Liver (tissue), 9 donors: ENCODE measurements around the gene SPATA16. TPM values are rescaled to one million over a fixed set of nuclear protein-coding genes. Genes with fewer than 3 reads are reported as not detected.

Experiments used
- DNase-seq: peaks from one replicate; pipeline ENCODE4 v3.0.0-alpha.2; 2017; ENCODE audit warnings: low spot score
- H3K27ac ChIP-seq, 2 donors: one replicate each; pipeline ENCODE4 v1.7.0; 2013; ENCODE audit warnings: inconsistent platforms in 2 of 2, low read length in 2 of 2, control low read depth in 1 of 2, low read depth in 1 of 2, mild to moderate bottlenecking in 1 of 2
- H3K27me3 ChIP-seq, 4 donors: one replicate each; pipeline versions ENCODE4 v1.6.1 to v1.7.0; 2013; ENCODE audit warnings: low read length in 3 of 4, inconsistent platforms in 1 of 4, mild to moderate bottlenecking in 1 of 4, moderate library complexity in 1 of 4; ENCODE audit not compliant: control insufficient read depth in 4 of 4, insufficient read depth in 4 of 4
- H3K36me3 ChIP-seq, 4 donors: one replicate each; pipeline versions ENCODE4 v1.6.1 to v1.7.0; 2013; ENCODE audit warnings: low read length in 3 of 4, mild to moderate bottlenecking in 3 of 4, low read depth in 1 of 4, moderate library complexity in 1 of 4; ENCODE audit not compliant: control insufficient read depth in 4 of 4, insufficient read depth in 3 of 4
- H3K4me1 ChIP-seq, 4 donors: one replicate each; pipeline versions ENCODE4 v1.6.1 to v1.7.0; 2013; ENCODE audit warnings: low read length in 3 of 4, mild to moderate bottlenecking in 3 of 4, moderate library complexity in 1 of 4; ENCODE audit not compliant: control insufficient read depth in 4 of 4, insufficient read depth in 4 of 4
- H3K4me3 ChIP-seq, 3 donors: one replicate each; pipeline versions ENCODE4 v1.6.1 to v1.7.0; 2013; ENCODE audit warnings: low read length in 3 of 3, control low read depth in 1 of 3, low read depth in 1 of 3, mild to moderate bottlenecking in 1 of 3
- H3K9ac ChIP-seq, 2 donors: one replicate each; pipeline ENCODE4 v1.7.0; 2013; ENCODE audit warnings: low read length in 2 of 2, mild to moderate bottlenecking in 2 of 2, moderate library complexity in 2 of 2, control low read depth in 1 of 2, low read depth in 1 of 2
- H3K9me3 ChIP-seq, 4 donors: one replicate each; pipeline versions ENCODE4 v1.6.1 to v1.7.0; 2013; ENCODE audit warnings: low read length in 3 of 4; ENCODE audit not compliant: control insufficient read depth in 4 of 4
- CTCF ChIP-seq: fragments of 150-350 bp; IDR thresholded peaks from 2 replicates; pipeline ENCODE4 v1.5.1; 2017; ENCODE audit warnings: improper control_type of control experiment, low read depth, low read length; ENCODE audit not compliant: missing input control
- EGR1 ChIP-seq, 2 donors: IDR thresholded peaks; 2 replicates each; pipeline ENCODE4 v1.6.1; 2016 to 2018; ENCODE audit warnings: antibody characterized with exemption in 2 of 2, low read depth in 2 of 2
- FOXA1 ChIP-seq: IDR thresholded peaks from 2 replicates; pipeline ENCODE4 v1.6.1; 2016; ENCODE audit warnings: antibody characterized with exemption
- FOXA2 ChIP-seq: IDR thresholded peaks from 2 replicates; pipeline ENCODE4 v1.6.1; 2016; ENCODE audit warnings: antibody characterized with exemption
- GABPA ChIP-seq, 2 donors: IDR thresholded peaks in 1 of 2; conservative IDR thresholded peaks in 1 of 2; 2 replicates each; pipeline ENCODE4 v1.6.1; 2016; ENCODE audit warnings: antibody characterized with exemption in 2 of 2, mild to moderate bottlenecking in 1 of 2, moderate library complexity in 1 of 2
- HNF4A ChIP-seq, 2 donors: conservative IDR thresholded peaks; 2 replicates each; pipeline ENCODE4 v1.6.1; 2016; ENCODE audit warnings: antibody characterized with exemption in 2 of 2, mild to moderate bottlenecking in 2 of 2
- HNF4G ChIP-seq: IDR thresholded peaks from 2 replicates; pipeline ENCODE4 v1.6.1; 2016; ENCODE audit warnings: antibody characterized with exemption
- JUND ChIP-seq, 2 donors: IDR thresholded peaks; 2 replicates each; pipeline ENCODE4 v1.6.1; 2016; ENCODE audit warnings: antibody characterized with exemption in 2 of 2
- NR2F2 ChIP-seq: IDR thresholded peaks from 2 replicates; pipeline ENCODE4 v1.6.1; 2016; ENCODE audit warnings: antibody characterized with exemption
- RAD21 ChIP-seq, 2 donors: IDR thresholded peaks; 2 replicates each; pipeline ENCODE4 v1.6.1; 2016; ENCODE audit warnings: antibody characterized with exemption in 2 of 2, mild to moderate bottlenecking in 2 of 2
- RXRA ChIP-seq, 2 donors: IDR thresholded peaks; 2 replicates each; pipeline ENCODE4 v1.6.1; 2017 to 2018; ENCODE audit warnings: antibody characterized with exemption in 2 of 2, mild to moderate bottlenecking in 1 of 2
- SP1 ChIP-seq: IDR thresholded peaks from 2 replicates; pipeline ENCODE4 v1.6.1; 2018; ENCODE audit warnings: antibody characterized with exemption, mild to moderate bottlenecking
- TAF1 ChIP-seq: conservative IDR thresholded peaks from 2 replicates; pipeline ENCODE4 v1.6.1; 2016; ENCODE audit warnings: antibody characterized with exemption, mild to moderate bottlenecking
- YY1 ChIP-seq: IDR thresholded peaks from 2 replicates; pipeline ENCODE4 v1.6.1; 2016; ENCODE audit warnings: antibody characterized with exemption, mild to moderate bottlenecking
- WGBS: extraction: QIAGEN DNeasy Blood & Tissue Kit; methylation state at CpG from one replicate; pipeline ENCODE4 v1.1.7; 2013; 5-methylcytosine and 5-hydroxymethylcytosine counted together
- polyA plus RNA-seq, 2 donors: library from polyadenylated mRNA; stranded (reverse) in 1 of 2; unstranded in 1 of 2; fragments of 200-250 nt in 1 of 2; fragments of >200 nt in 1 of 2; fragmentation: Nextera tagmentation in 1 of 2; extraction: Ambion mirVana in 1 of 2; gene quantifications; one replicate each; pipeline versions ENCODE4 v1.2.1 to v1.2.3, GENCODE V29; 2013 to 2015
- total RNA-seq, 2 donors: library from RNA; depleted of rRNA; stranded (reverse); fragments of >200 nt; gene quantifications; one replicate each; pipeline ENCODE4 v1.2.3, GENCODE V29; 2014
- TF ChIP-seq, protein P1 (sequence below): IDR thresholded peaks from 2 replicates; pipeline ENCODE4 v1.6.1; 2016; ENCODE audit warnings: antibody characterized with exemption, mild to moderate bottlenecking
- TF ChIP-seq, protein P2 (sequence below): IDR thresholded peaks from 2 replicates; pipeline ENCODE4 v1.6.1; 2016; ENCODE audit warnings: antibody characterized with exemption
- TF ChIP-seq, protein P3 (sequence below): IDR thresholded peaks from 2 replicates; pipeline ENCODE4 v1.6.1; 2016; ENCODE audit warnings: antibody characterized with exemption
- TF ChIP-seq, protein P4 (sequence below): IDR thresholded peaks from 2 replicates; pipeline ENCODE4 v1.6.1; 2016; ENCODE audit warnings: antibody characterized with exemption
- donor health status: healthy.
- donor health status: healthy.
- donor health status: healthy.
- donor health status: healthy.
- donor health status: healthy.

The SPATA16 gene
- total and polyA plus RNA-seq, 4 donors, result not detected

- no peak for DNase-seq
- H3K27me3 ChIP-seq, result peaks cover 0 to 2% (median 0%) of the 10 kb centered on the region in 4 donors
- H3K9me3 ChIP-seq, result peaks cover 0 to 3% (median 0%) of the 10 kb centered on the region in 4 donors
- no peaks in the 10 kb centered on the region for H3K36me3 ChIP-seq
- no peak overlapping the region for H3K27ac ChIP-seq
- no peaks in the 10 kb centered on the region for H3K4me1 ChIP-seq
- 89% methylated on average over 3 of the region's 3 CpGs for WGBS
- no peak overlapping the region for H3K4me3 ChIP-seq
- H3K9ac ChIP-seq, result no peak overlapping the region
- TF ChIP-seq CTCF (no peak), SP1 (no peak), FOXA1 (no peak), TAF1 (no peak), RAD21 (IDR thresholded peaks at IDR 0.05) (no peak), GABPA (IDR thresholded peaks at IDR 0.05 in 1 of 2, conservative IDR thresholded peaks at IDR 0.05 in 1 of 2) (no peak), HNF4G (no peak), HNF4A (conservative IDR thresholded peaks at IDR 0.05) (no peak), EGR1 (IDR thresholded peaks at IDR 0.05; ENCODE audit: low read depth in 2 of 2) (no peak), RXRA (IDR thresholded peaks at IDR 0.05) (no peak), FOXA2 (no peak), JUND (IDR thresholded peaks at IDR 0.05) (no peak), YY1 (no peak), NR2F2 (no peak)
- TF ChIP-seq, protein P1, sequence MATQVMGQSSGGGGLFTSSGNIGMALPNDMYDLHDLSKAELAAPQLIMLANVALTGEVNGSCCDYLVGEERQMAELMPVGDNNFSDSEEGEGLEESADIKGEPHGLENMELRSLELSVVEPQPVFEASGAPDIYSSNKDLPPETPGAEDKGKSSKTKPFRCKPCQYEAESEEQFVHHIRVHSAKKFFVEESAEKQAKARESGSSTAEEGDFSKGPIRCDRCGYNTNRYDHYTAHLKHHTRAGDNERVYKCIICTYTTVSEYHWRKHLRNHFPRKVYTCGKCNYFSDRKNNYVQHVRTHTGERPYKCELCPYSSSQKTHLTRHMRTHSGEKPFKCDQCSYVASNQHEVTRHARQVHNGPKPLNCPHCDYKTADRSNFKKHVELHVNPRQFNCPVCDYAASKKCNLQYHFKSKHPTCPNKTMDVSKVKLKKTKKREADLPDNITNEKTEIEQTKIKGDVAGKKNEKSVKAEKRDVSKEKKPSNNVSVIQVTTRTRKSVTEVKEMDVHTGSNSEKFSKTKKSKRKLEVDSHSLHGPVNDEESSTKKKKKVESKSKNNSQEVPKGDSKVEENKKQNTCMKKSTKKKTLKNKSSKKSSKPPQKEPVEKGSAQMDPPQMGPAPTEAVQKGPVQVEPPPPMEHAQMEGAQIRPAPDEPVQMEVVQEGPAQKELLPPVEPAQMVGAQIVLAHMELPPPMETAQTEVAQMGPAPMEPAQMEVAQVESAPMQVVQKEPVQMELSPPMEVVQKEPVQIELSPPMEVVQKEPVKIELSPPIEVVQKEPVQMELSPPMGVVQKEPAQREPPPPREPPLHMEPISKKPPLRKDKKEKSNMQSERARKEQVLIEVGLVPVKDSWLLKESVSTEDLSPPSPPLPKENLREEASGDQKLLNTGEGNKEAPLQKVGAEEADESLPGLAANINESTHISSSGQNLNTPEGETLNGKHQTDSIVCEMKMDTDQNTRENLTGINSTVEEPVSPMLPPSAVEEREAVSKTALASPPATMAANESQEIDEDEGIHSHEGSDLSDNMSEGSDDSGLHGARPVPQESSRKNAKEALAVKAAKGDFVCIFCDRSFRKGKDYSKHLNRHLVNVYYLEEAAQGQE, result no peak
- TF ChIP-seq, protein P2, sequence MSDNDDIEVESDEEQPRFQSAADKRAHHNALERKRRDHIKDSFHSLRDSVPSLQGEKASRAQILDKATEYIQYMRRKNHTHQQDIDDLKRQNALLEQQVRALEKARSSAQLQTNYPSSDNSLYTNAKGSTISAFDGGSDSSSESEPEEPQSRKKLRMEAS, result no peak
- TF ChIP-seq, protein P3, sequence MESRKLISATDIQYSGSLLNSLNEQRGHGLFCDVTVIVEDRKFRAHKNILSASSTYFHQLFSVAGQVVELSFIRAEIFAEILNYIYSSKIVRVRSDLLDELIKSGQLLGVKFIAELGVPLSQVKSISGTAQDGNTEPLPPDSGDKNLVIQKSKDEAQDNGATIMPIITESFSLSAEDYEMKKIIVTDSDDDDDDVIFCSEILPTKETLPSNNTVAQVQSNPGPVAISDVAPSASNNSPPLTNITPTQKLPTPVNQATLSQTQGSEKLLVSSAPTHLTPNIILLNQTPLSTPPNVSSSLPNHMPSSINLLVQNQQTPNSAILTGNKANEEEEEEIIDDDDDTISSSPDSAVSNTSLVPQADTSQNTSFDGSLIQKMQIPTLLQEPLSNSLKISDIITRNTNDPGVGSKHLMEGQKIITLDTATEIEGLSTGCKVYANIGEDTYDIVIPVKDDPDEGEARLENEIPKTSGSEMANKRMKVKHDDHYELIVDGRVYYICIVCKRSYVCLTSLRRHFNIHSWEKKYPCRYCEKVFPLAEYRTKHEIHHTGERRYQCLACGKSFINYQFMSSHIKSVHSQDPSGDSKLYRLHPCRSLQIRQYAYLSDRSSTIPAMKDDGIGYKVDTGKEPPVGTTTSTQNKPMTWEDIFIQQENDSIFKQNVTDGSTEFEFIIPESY, result no peak
- TF ChIP-seq, protein P4, sequence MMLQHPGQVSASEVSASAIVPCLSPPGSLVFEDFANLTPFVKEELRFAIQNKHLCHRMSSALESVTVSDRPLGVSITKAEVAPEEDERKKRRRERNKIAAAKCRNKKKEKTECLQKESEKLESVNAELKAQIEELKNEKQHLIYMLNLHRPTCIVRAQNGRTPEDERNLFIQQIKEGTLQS, result no peak
Observed at GRCh38 chr3:172924546-172924945, 216.5 kb downstream of the SPATA16 start.
